ENCODE data around the gene OSTM1.

OSTM1 gene

DNA sequence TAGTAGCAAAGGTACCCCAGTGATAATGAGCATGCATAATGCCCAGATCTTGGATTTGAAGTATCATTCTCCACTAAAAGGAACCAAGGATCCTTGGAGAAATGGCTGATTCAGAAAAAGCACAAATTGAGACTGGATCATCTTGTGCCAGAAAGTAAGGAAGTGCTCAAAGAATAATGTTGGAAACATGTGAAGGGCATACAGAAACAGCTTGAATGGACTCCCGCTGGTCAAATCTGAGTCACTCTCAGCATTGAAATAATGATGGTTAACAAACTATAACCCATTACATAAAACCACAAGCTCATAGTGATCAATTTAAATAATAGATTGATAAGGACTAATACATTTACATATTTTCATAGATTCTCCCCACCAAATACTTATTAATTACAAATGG lies 3.6 kb upstream of the OSTM1 start:
- Histone ChIP-seq H3K9ac (ENCODE audit: insufficient read length, low read depth) (no peak overlapping the region), H3K36me3 (ENCODE audit: insufficient read depth, insufficient read length, low read length) (no peaks in the 10 kb centered on the region), H3K4me1 (ENCODE audit: insufficient read depth, insufficient read length) (peaks cover 2% of the 10 kb centered on the region), H3K27me3 (ENCODE audit: insufficient read depth, insufficient read length) (peaks cover 5% of the 10 kb centered on the region), H3K9me3 (ENCODE audit: insufficient read depth, low read length) (no peaks in the 10 kb centered on the region), H3K4me3 (ENCODE audit: insufficient read length, low read depth) (no peak overlapping the region)
- no peak for DNase-seq (ENCODE audit: low read depth, low spot score)
- TF ChIP-seq ZNF274 (IDR thresholded peaks at IDR 0.05; ENCODE audit: low read depth, low read length), result no peak
- TF ChIP-seq YY1 (IDR thresholded peaks at IDR 0.05; ENCODE audit: insufficient read depth, insufficient read length), result no peak
- no peak for TF ChIP-seq SUZ12 (IDR thresholded peaks at IDR 0.05; ENCODE audit: extremely low read depth, insufficient read depth, insufficient read length)

DNA sequence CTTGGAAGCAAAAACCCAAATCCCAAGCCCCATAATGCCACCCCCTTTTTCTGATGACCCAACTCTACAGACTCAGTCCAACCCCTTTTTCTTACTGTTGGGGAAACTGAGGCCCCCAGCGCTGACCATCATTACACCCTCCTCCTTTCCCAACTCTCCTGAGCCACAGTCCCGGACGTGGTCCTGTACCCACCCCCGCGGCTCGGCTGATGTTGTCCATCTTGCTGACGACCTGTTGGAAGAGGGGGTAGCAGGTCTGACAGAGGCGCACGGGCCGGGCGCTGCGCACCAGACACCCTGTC lies 533 bp downstream of the OSTM1 start:
- H3K9ac ChIP-seq (ENCODE audit: insufficient read length, low read depth), result peak overlapping the region; percentile 85
- no peak for DNase-seq (ENCODE audit: low read depth, low spot score)
- H3K9me3 ChIP-seq (ENCODE audit: insufficient read depth, low read length), result no peaks in the 10 kb centered on the region
- H3K27me3 ChIP-seq (ENCODE audit: insufficient read depth, insufficient read length), result peaks cover 5% of the 10 kb centered on the region
- H3K4me1 ChIP-seq (ENCODE audit: insufficient read depth, insufficient read length), result no peaks in the 10 kb centered on the region
- peak overlapping the region; percentile 91 for H3K4me3 ChIP-seq (ENCODE audit: insufficient read length, low read depth)
- no peaks in the 10 kb centered on the region for H3K36me3 ChIP-seq (ENCODE audit: insufficient read depth, insufficient read length, low read length)
- TF ChIP-seq ZNF274 (IDR thresholded peaks at IDR 0.05; ENCODE audit: low read depth, low read length) (no peak), YY1 (IDR thresholded peaks at IDR 0.05; ENCODE audit: insufficient read depth, insufficient read length) (no peak), SUZ12 (IDR thresholded peaks at IDR 0.05; ENCODE audit: extremely low read depth, insufficient read depth, insufficient read length) (no peak)

DNA sequence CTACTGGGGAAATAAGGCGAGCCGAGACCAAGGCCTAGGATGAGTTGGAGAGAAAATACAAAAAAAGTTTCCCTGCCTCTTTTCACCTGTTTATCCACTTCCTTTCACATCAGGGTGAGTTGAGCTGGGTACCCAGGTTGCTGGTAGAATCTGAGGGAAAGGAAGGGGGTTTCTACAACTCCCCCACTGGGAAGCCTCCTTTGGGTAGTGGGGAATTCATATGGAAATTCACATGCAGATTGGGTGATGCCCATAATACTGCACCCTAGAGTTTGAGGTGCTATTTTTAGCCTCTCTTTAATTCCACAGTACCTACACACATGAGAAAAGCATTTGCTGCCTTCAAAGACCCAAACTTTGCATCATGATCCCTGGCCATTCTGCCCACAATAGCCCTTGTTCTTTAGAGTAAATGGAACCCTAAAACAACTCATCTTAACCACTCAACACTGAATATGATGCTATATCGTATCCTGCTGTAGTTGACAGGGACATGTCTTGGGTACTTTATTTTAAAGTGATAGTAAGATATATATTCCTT lies 2.7 kb downstream of the OSTM1 start:
- DNase-seq (ENCODE audit: low read depth, low spot score), result peak; percentile 56
- TF ChIP-seq YY1 (IDR thresholded peaks at IDR 0.05; ENCODE audit: insufficient read depth, insufficient read length) (no peak), SUZ12 (IDR thresholded peaks at IDR 0.05; ENCODE audit: extremely low read depth, insufficient read depth, insufficient read length) (no peak), ZNF274 (IDR thresholded peaks at IDR 0.05; ENCODE audit: low read depth, low read length) (no peak)
- H3K4me1 ChIP-seq (ENCODE audit: insufficient read depth, insufficient read length), result no peaks in the 10 kb centered on the region

DNA sequence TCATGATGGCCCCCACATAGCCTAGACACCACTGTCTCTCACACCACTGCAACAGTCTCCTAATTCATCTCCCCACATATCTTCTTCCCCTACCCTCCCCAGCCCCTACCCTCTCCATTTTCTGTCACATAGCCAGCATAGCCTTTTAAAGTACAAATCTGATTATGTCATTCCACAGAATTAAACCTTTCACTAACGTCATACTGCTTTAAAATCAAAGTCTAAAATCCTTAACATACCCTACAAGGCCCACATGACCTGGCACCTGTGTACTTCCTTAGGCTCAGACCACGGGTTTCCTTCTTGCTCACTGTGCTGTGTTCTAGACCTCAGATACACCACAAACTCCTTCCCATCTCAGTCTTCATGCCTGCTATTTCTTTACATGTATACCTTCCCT lies 5.9 kb downstream of the OSTM1 start:
- TF ChIP-seq SUZ12 (IDR thresholded peaks at IDR 0.05; ENCODE audit: extremely low read depth, insufficient read depth, insufficient read length), result no peak
- no peak for TF ChIP-seq YY1 (IDR thresholded peaks at IDR 0.05; ENCODE audit: insufficient read depth, insufficient read length)
- no peak for TF ChIP-seq ZNF274 (IDR thresholded peaks at IDR 0.05; ENCODE audit: low read depth, low read length)
- Histone ChIP-seq H3K9ac (ENCODE audit: insufficient read length, low read depth) (no peak overlapping the region), H3K4me3 (ENCODE audit: insufficient read length, low read depth) (no peak overlapping the region), H3K36me3 (ENCODE audit: insufficient read depth, insufficient read length, low read length) (no peaks in the 10 kb centered on the region), H3K4me1 (ENCODE audit: insufficient read depth, insufficient read length) (no peaks in the 10 kb centered on the region), H3K27me3 (ENCODE audit: insufficient read depth, insufficient read length) (no peaks in the 10 kb centered on the region), H3K9me3 (ENCODE audit: insufficient read depth, low read length) (no peaks in the 10 kb centered on the region)
- DNase-seq (ENCODE audit: low read depth, low spot score), result no peak

More for the DNA sequence above, 2.7 kb downstream of the OSTM1 start:
- no peaks in the 10 kb centered on the region for H3K9me3 ChIP-seq (ENCODE audit: insufficient read depth, low read length)
- H3K36me3 ChIP-seq (ENCODE audit: insufficient read depth, insufficient read length, low read length), result no peaks in the 10 kb centered on the region
- no peak overlapping the region for H3K9ac ChIP-seq (ENCODE audit: insufficient read length, low read depth)
- peaks cover 5% of the 10 kb centered on the region for H3K27me3 ChIP-seq (ENCODE audit: insufficient read depth, insufficient read length)
- H3K4me3 ChIP-seq (ENCODE audit: insufficient read length, low read depth), result no peak overlapping the region

GRCh38 chr6:108068182-108068581 lies 6.4 kb downstream of the OSTM1 start:
- no peak overlapping the region for H3K4me3 ChIP-seq (ENCODE audit: insufficient read length, low read depth)
- no peaks in the 10 kb centered on the region for H3K27me3 ChIP-seq (ENCODE audit: insufficient read depth, insufficient read length)
- H3K4me1 ChIP-seq (ENCODE audit: insufficient read depth, insufficient read length), result no peaks in the 10 kb centered on the region
- H3K9ac ChIP-seq (ENCODE audit: insufficient read length, low read depth), result no peak overlapping the region
- no peaks in the 10 kb centered on the region for H3K36me3 ChIP-seq (ENCODE audit: insufficient read depth, insufficient read length, low read length)
- DNase-seq (ENCODE audit: low read depth, low spot score), result no peak
- no peaks in the 10 kb centered on the region for H3K9me3 ChIP-seq (ENCODE audit: insufficient read depth, low read length)
- TF ChIP-seq YY1 (IDR thresholded peaks at IDR 0.05; ENCODE audit: insufficient read depth, insufficient read length) (no peak), SUZ12 (IDR thresholded peaks at IDR 0.05; ENCODE audit: extremely low read depth, insufficient read depth, insufficient read length) (no peak), ZNF274 (IDR thresholded peaks at IDR 0.05; ENCODE audit: low read depth, low read length) (no peak)

DNA sequence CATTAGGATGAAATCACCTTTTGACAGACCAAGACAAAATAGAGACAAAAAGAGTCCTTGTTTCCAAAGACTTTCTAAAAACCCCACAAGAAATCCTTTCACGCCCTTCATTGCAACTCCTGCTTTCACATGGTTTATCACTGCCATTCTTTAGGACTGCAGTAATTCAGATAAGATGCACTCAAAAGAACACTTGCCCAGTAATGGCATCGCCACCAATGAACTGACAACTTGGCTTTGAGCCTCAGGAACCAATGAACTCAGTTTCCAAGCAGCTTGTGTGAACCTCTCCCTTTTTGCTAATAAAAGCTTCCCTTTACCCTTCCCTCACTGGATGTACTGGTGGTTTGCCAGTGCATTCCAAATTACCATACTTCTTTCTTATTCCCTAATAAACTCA lies 21.8 kb downstream of the OSTM1 start:
- H3K4me3 ChIP-seq (ENCODE audit: insufficient read length, low read depth), result no peak overlapping the region

GRCh38 chr6:108051481-108051880 lies 23.1 kb downstream of the OSTM1 start:
- H3K9me3 ChIP-seq (ENCODE audit: insufficient read depth, low read length), result no peaks in the 10 kb centered on the region
- no peaks in the 10 kb centered on the region for H3K27me3 ChIP-seq (ENCODE audit: insufficient read depth, insufficient read length)
- no peak overlapping the region for H3K9ac ChIP-seq (ENCODE audit: insufficient read length, low read depth)
- TF ChIP-seq YY1 (IDR thresholded peaks at IDR 0.05; ENCODE audit: insufficient read depth, insufficient read length) (no peak), SUZ12 (IDR thresholded peaks at IDR 0.05; ENCODE audit: extremely low read depth, insufficient read depth, insufficient read length) (no peak)
- H3K4me1 ChIP-seq (ENCODE audit: insufficient read depth, insufficient read length), result no peaks in the 10 kb centered on the region
- no peak overlapping the region for H3K4me3 ChIP-seq (ENCODE audit: insufficient read length, low read depth)
- H3K36me3 ChIP-seq (ENCODE audit: insufficient read depth, insufficient read length, low read length), result no peaks in the 10 kb centered on the region
- no peak for DNase-seq (ENCODE audit: low read depth, low spot score)

More for the DNA sequence above, 21.8 kb downstream of the OSTM1 start:
- H3K27me3 ChIP-seq (ENCODE audit: insufficient read depth, insufficient read length), result no peaks in the 10 kb centered on the region
- DNase-seq (ENCODE audit: low read depth, low spot score), result no peak
- H3K9me3 ChIP-seq (ENCODE audit: insufficient read depth, low read length), result no peaks in the 10 kb centered on the region
- TF ChIP-seq ZNF274 (IDR thresholded peaks at IDR 0.05; ENCODE audit: low read depth, low read length) (no peak), YY1 (IDR thresholded peaks at IDR 0.05; ENCODE audit: insufficient read depth, insufficient read length) (no peak), SUZ12 (IDR thresholded peaks at IDR 0.05; ENCODE audit: extremely low read depth, insufficient read depth, insufficient read length) (no peak)
- no peaks in the 10 kb centered on the region for H3K36me3 ChIP-seq (ENCODE audit: insufficient read depth, insufficient read length, low read length)
- no peaks in the 10 kb centered on the region for H3K4me1 ChIP-seq (ENCODE audit: insufficient read depth, insufficient read length)
- no peak overlapping the region for H3K9ac ChIP-seq (ENCODE audit: insufficient read length, low read depth)
